Stimulated activated CD4-positive, alpha-beta T cell treated with anti-CD3 and anti-CD28 coated beads, Interleukin-1b, Interleukin-23, amount 100 ng/mL, for 48 hours (primary cell): ENCODE measurements around the gene GNG11.
"Not testable (repeated sequence)": the region's sequence is repeated elsewhere in the genome, so short reads cannot be mapped to it uniquely, and the experiment has no call there.

ENCODE experiments used
- DNase-seq: peaks from one replicate; pipeline ENCODE4 v3.0.0-alpha.2; 2020

GNG11 gene

DNA sequence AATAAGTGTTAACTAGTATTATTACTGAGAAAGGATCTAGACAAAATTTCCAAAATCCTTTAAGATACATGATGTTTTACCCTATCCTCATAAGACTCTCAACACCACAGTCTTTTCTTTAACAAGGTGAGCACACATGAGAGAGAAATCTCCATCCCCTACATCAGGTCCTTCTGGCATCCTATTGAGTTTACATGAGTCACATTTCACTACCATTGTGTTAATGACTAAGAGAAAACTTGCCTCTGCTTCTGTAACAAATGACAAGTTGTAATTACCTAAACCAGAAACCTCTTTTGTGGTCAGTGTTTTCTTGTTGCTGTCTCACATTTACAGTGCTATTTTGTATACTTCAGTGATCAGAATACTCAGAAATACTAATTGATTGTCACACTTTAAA lies 9.9 kb upstream of the GNG11 start:
- not testable (repeated sequence) for DNase-seq

DNA sequence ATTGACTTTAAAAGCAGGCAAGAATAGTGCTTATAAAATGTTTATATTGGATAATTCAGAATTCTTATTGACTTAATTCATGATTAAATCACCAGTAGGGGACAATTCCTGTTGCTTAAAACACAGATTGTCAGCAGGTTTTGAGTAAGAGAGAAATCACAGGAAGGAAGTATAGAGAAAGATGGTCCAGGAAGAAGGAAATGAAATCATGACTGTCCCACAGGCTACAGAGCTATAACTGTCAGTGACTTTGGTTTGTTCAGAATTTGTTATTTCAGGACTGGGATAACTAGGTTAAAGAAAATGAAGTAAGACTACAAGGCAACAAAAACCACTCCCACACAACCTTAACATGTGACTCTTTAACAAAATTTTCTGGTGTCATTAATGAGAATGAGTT lies 8.3 kb upstream of the GNG11 start:
- no peak for DNase-seq

DNA sequence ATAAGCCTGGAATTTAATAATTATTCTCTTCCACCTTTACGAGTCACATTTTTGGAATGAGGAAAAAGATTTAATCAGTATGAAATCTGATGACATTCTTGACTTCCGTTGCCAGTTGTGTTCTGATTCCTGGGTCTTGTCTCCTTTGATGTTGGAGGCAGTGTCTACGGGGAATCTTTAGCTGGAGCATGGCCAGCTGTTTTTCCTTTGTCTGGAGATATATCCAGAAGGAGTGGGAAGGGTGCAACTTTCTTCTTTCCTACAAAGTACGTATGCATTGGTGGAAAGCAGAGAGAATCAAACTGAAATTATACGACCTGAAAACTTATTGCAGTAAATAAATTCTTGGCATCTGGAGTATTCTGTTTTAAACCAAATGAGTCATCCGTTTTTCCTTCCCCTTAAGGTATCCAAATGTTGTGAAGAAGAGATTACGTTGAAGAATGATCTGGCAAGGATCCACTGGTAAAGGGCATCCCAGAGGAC lies 6.9 kb upstream of the GNG11 start:
- DNase-seq, result no peak

DNA sequence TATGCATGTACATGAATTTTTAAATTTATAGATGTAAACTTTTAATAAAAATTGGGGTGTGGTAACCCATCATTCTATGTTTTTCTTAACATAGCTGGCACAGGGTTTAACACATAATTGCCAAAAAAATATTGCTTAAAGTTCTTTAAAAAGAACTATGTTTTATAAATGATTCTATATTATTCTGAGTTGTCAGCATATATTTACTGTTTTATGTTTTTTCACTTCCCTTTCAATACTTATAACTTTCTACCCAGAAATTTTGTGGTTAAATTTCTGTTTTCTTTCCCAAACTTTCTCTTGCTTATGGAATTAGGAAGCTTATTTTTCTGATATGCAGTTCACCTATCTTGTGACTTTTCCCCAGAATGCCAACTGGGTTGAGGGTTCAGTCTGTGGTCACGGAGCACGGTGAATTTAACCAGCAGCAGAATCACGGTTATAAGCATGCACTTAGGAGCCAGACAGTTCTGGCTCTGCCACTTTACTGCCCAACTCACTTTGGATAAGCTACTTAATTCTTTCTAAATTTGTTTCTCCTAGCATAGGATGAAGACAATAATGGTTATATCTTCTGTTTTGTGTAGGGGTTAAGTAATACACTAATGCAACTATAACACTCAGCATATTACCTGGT lies 6.2 kb upstream of the GNG11 start:
- not testable (repeated sequence) for DNase-seq

DNA sequence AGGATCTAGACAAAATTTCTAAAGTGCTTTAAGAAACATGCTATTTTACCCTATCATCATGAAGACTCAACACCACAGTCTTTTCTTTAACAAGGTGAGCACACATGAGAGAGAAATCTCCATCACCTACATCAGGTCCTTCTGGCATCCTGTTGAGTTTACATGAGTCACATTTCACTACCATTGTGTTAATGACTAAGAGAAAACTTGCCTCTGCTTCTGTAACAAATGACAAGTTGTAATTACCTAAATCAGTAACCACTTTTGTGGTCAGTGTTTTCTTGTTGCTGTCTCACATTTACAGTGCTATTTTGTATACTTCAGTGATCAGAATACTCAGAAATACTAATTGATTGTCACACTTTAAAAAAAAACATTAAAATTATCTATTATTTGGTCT lies 5.6 kb upstream of the GNG11 start:
- DNase-seq, result not testable (repeated sequence)

DNA sequence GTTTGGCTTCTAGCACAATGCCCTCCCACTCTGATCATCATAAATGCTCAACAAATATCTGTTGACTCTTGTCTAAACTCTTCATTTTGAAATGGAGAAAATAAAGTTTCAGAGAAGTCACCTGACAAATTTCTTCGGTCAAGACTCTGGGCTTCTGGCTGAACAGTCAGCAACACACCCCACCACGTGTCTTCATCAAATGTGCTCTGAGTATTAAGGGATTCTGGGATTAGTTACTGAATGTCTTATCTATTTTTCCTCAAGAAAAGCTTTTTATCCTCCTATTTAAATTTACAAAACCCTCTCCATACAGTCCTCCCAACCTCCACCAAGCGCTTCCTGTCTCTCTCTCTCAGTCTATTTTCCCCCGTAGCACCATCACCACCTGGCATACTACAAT lies 5.2 kb upstream of the GNG11 start:
- DNase-seq, result not testable (repeated sequence)

DNA sequence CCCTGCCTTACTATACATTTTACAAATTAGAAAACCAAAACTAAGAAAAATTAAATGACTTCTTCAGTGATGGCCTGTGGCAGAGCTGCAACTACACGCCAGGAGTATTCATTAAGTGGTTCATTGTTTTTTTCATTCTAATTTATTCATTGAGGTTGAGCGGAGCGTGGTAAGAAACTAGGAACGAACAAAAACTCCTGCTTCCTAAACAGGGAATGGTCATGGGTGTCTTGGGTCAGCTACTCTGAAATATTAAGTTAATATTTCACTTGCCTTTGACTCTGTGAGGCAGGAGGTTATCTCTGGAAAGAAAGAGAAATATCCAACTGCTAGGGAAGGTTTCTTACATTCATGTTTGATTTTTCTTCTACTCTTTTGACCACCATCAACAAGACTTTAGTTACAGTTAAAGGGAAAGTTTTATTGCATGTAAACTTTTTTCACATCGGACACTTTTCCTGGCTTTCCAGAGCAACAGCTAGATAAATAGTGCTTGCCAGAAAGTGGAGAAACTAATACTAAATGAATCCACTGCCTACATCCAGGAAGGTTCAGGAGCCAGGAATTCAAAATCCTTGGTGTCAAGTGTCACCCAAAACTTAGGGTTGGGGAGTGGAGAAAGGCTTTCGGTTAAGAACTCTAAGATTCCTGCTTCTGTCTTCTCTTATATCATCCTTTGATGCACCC lies 896 bp upstream of the GNG11 start:
- DNase-seq, result no peak

DNA sequence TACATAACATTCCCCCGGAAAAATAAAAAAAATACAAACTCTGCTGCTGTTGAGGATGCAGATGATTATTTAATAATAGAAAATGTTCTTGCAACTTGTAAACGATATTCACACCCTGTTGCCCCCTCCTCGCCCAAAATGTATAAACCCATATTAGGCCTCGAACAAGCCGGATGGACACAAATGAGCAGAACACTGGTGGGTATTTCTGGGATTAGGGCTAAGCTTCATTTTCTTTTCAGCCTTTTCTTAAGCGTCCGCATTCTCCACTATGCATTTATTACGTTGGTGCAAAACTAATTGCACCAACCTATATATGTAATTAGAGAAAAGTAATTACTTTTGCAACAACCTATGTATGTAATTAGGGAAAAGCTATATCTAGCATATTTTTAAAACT lies 349 bp upstream of the GNG11 start:
- DNase-seq, result no peak

DNA sequence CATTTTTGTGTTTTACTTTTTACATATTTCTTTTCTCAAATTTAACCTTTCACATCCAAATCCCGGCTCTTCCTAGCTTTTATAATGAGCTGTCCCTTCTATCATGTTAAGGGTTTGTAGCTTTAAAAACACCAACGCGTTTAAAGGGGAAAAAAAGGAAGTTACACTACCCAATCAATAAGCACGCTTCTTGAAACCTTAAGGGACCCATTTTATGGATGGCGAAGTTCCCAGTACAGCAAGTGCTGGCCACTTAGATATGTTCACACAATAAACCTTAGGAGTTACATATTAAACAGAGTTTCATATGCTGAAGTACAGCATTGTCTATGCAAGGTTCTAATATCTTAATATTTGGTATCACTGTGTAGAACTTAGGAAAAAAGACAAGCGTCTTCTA lies 1.8 kb downstream of the GNG11 start:
- no peak for DNase-seq

DNA sequence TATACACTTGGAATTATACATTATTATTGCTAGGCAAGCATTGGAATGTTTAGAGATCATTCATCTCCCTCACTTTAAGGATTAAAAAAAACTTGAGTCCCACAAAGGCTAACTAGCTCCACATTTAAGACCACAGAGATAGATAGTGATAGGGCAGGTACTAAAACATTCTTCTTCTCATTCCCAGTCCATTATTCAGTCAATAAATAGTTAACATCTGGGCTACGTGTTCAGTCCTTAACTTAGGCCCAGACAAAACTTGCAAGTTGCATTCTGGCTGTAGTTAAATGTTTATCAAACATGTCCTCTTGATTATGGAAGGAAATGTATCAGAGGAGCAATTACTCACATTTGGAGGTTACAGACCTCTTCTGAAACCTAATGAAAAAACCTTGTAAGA lies 2.4 kb downstream of the GNG11 start:
- DNase-seq, result no peak

DNA sequence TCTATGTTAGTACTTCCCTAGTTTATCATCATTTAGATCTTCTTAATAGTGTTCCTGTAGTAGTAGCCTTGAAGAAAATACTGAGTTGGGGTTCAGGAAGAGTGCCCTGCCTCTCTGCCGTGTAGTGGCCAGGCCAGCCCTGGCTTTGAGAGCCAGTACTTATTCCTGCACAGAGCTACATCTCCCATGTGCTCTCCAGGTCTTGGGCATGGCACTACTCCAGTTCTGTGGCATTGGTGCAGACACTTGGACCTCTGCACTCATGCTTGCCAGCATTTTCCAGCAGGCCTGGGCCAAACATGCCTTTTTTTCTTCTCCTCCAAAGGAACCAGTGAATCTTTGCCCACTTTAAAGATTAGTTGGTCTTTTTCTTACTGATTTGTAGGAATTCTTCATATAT lies 5.3 kb downstream of the GNG11 start:
- DNase-seq, result no peak

DNA sequence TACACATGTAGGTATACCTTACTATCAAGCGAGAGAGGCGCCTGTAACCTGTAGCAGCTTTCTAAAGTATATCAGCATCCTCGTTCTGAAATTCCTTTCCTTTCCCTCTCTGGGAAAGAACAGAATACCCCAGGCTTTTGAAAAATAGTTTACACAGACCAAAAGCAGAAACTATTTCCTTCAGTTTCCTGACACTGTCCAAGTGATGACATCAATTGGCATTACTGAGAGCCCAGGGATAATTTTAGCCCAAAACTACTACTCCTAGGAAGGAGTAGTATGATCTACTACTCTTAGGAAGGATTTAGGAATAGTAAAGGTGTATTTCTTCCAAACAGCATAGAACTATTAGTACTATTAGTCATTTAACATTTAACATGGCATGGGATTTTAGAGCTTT lies 6.0 kb downstream of the GNG11 start:
- no peak for DNase-seq

DNA sequence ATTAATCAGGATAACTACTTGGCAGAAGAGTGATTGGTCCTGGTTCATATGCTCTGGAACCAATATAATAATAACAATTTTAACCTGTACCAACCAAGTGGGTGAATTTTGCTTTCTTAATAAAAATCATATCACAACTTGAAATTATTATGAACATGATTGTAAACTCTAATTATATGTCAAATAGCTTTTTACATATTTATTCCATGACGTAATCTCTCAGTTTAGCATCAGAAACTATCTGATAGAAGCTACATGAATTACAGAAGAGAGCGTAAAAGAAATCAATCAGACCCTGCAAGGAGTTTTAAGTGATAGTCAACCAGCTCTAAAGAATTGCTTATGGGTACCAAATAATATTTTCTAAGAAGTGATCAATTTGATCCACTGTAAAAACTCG lies 10.1 kb downstream of the GNG11 start:
- DNase-seq, result no peak

DNA sequence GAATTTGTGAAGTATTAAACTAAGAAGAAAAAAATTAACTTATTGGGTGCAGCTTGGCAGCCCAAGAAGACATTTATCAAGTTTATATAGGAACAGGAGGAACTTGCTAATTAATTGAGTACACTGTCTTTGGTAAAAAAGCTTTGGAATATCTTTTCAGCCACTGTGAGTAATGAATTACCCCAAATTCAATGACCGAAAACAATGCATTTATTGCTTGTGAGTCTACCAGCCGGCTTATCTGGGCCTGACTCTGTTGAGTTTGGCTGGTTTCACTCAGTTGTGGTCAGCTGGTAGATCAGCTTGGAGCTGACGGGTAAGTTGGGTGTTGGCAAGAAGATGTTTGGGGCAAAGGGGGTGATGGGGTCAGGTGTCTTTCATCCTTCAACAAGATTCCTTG lies 11.6 kb downstream of the GNG11 start:
- DNase-seq, result no peak

DNA sequence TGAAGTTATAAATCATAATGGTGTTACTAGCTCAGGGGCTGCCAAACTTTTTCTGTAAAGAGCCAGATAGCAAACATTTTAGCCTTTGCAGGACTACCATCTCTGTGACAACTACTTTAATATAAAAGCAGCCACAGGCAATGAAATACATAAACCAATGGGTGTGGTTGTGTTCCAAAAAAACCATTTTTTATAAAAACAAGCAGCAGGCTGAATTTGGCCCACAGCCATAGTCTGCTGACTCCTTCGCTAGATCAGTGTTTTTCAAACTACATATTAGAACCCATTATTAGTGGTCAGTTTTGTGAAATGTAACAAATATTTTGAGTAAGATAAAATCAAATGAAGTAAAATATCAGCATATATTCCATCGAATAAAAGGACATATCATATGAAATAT lies 13.6 kb downstream of the GNG11 start:
- no peak for DNase-seq

DNA sequence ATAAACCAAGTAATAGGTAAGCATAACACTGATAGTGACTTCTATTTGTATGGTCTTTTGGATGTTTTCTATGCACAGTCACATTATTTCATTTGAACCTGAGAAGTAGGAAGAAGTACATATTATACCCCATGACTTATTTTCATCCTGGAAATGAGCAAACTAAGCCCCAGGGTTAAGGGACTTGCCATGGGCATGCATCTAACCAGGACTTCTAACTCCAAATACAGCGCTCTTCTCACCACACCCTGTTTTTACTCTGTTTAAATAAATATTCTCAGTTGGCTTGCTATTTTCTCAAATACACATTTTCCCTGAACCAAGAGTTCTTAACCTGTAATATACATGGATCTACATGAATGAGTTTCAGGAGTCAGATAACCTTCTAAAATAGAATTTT lies 16.3 kb downstream of the GNG11 start:
- no peak for DNase-seq

DNA sequence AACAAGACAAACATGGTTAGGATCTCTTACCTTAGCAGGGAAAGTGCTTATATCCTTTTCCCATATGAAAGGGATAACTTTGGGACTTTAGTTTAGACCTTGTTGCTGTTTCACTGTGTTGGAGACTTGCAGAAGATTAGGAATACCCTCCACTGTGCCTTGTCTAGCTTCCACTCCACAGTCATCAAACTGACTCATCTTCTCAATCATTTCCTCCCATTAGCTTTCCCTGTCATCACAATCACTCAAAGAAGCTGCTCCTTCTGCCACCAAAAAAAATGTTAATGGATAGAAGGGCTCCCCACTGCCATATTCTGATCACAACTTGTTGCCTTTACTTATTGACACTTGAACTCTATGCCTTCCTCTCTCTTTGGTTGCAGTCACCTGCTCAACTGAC lies 16.8 kb downstream of the GNG11 start:
- no peak for DNase-seq

DNA sequence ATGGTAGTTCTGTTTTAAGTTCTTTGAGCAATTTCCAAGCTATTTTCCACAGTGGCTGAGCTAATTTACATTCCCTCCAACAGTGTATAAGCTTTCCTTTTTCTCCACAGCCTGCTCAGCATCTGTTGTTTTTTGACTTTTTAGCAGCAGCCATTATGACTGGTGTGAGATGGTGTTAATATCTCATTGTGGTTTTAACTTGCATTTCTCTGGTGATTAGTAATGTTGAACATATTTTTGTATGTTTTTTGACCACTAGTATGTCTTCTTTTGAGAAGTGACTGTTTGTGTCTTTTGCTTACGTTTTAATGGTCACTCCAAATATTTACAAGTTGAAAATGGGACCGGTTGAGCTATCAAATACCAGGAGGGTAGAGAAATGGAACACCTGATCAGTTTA lies 20.4 kb downstream of the GNG11 start:
- no peak for DNase-seq

DNA sequence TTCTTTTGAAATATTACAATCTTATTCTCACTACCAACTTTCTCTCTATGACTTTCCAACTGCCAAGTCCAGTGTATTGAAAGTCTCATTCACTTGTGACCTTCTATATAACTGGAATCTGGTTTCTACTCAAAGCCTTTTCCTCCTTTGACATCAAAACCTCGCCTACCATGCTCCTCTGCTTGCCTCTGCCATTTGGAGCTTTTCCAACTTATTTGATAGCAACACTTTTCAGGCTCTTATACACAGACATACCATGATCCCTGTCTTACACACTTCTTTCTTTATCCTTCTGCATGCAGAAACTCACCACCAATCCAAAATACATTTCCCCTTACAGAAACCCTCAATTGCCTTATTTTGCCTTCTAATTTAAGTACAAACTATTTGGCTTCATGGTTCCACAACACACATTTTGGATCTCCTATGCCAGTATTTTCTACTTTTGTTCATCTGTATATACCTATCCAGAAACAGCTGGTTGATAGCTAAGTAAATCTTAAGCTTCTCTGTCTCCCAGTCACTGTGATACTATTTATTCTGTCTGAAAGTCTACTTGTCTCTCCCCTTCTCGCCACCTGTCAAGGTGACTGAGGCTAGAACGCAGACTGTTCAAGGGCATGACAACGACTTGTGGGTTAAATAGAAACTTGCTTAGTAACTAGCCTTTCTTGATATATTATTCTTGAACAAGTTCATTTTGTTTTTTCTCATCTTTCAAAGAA lies 22.4 kb downstream of the GNG11 start:
- no peak for DNase-seq

DNA sequence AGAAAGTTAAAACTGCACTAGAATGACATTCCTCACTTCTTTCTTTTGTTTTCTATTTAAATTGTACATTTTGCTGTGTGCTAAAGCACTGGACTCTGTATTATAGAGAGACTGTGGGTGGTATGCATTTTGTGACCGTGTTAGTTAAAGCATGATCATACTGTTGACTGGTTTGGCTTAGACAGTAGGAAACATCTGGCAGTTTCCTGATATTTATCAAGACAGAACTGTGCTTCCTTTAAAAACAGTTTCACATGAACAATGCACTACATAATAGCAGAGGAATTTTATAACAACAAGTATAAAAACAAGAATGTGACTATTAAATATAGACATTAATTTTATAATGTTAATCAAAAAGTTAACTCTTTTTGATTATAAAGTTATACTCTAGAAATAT lies 23.1 kb downstream of the GNG11 start:
- no peak for DNase-seq

DNA sequence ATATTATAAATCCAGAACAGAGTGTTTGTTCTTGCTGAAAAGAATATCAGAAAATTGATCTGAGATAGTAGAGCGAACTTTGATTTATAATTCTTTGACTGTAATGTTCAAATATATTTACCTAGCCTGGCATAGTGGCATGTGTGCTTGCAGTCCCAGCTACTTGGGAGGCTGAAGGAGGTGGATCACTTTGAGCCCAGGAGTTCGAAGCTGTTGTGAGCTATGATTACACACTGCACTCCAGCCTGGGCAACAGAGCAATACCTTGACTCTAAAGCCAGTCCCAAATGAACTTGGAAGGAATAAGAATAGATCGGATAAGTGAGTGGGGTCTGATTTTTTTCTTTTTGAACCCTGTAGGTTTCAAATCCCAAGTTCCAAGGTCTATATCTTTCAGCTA lies 23.5 kb downstream of the GNG11 start:
- no peak for DNase-seq

DNA sequence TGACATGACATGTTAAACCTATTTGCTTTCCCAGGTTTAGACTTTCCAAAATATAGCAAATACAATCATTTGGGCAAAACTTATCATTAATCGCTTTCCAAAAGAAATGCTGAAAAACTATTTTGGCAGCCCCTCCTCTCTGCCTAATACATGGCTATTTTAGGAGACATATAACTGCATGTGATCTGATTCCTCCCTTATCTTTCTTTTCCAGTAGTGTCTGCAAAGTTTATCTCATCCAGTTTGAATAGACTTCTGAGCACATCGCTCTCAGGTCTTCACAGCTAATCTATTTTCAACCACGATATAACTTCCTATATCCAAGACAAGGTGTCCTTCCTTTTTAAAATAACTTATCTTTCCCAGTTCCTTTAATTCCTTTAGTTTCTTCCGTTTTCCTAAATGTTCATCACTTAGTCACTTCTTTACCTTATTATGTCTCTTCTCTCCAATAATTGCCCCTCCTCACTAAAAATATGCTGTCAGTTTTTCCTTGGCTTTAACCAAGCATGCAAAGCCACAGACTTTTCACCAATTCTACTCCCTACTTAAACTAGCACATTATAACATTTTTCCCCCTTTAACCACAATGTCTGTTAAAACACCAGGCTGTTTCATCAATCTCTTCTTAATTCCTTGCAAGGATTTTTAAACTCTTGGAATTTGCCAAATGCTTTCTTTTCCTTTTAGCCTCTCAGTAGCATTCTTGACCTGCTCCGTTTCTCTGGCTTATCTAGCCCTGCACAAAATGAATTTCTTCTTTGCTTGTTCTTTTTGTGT lies 24.4 kb downstream of the GNG11 start:
- DNase-seq, result no peak

DNA sequence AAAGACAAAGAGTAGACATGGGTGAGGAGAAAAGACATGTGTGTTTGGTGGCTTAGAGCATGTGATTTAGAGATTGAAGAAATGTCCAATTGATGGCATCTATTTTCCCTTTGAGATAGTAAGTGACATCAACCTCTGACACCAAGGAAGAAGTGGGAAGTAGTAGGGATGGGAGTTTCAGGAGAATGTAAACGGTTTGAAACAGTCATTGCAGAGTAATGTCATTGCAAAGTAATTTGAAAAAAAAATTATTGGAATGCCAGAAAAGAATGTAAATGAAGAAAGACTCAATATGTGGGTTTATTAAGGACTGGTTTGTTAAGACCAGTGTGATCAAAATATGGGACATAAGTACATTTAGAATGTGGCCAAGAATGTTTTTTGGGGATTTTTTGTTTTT lies 26.6 kb downstream of the GNG11 start:
- DNase-seq, result no peak

DNA sequence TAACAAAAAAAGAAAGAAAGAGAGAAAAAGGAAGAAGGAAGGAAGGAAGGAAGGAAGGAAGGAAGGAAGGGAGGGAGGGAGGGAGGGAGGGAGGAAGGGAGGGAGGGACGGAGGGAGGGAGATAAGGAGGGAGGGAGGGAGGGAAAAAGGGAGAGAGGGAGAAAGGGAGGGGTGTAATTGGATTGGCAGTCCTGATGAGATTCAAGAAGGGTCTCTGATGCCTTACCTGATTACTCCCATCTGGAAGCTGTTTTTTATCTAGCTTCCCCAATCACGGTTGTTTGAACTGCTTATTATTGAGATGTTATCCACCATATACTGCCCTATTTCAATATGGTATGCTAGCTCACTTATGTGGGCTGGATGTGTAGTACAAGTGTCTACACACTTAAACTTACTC lies 27.3 kb downstream of the GNG11 start:
- no peak for DNase-seq
